HepG2 (cell line): ENCODE measurements around the gene MUL1. TPM values are rescaled to one million over a fixed set of nuclear protein-coding genes. Genes with fewer than 3 reads are reported as not detected.
A peak's percentile ranks its signal among the peaks of the same experiment; 100 is the strongest.

Source experiments
- CREB1 ChIP-seq, 2 experiments: fragments of 450-650 bp in 1 of 2; IDR thresholded peaks; 2 replicates each; pipeline ENCODE4 v1.6.1; 2016 to 2017; ENCODE audit warnings: control low read depth in 1 of 2, mild to moderate bottlenecking in 1 of 2, missing compliant biosample characterization in 1 of 2, missing genetic modification characterization in 1 of 2
- GATAD1 ChIP-seq: IDR thresholded peaks from 2 replicates; pipeline ENCODE4 v1.6.1; 2016; ENCODE audit warnings: missing genetic modification reagents, missing compliant biosample characterization
- HOXD1 ChIP-seq: sonication (generic); formaldehyde crosslinking; IDR thresholded peaks from 2 replicates; pipeline ENCODE4 v1.5.0; 2020; ENCODE audit warnings: missing genetic modification reagents
- JUNB ChIP-seq: sonication (generic); formaldehyde crosslinking; IDR thresholded peaks from 2 replicates; pipeline ENCODE4 v1.8.0; 2022; ENCODE audit warnings: missing genetic modification reagents, mild to moderate bottlenecking, borderline replicate concordance
- MAZ ChIP-seq, 2 experiments: sonication (generic) in 1 of 2; formaldehyde crosslinking in 1 of 2; IDR thresholded peaks; 2 replicates each; pipeline versions ENCODE4 v1.5.0 to v1.6.1; 2012 to 2020; ENCODE audit warnings: low read depth in 2 of 2, mild to moderate bottlenecking in 2 of 2, borderline replicate concordance in 1 of 2, improper control_type of control experiment in 1 of 2, low read length in 1 of 2, missing genetic modification reagents in 1 of 2, moderate library complexity in 1 of 2
- ZNF24 ChIP-seq: fragments of 450-650 bp; IDR thresholded peaks from 2 replicates; pipeline ENCODE4 v1.6.1; 2017; ENCODE audit warnings: antibody characterized with exemption, mild to moderate bottlenecking
- ZNF337 ChIP-seq: sonication (generic); formaldehyde crosslinking; IDR thresholded peaks from 2 replicates; pipeline ENCODE4 v1.5.1; 2020; ENCODE audit warnings: missing genetic modification reagents, low read depth, mild to moderate bottlenecking, borderline replicate concordance
- ZNF530 ChIP-seq: sonication (generic); formaldehyde crosslinking; IDR thresholded peaks from 2 replicates; pipeline ENCODE4 v1.5.0; 2020; ENCODE audit warnings: low read depth, mild to moderate bottlenecking, missing genetic modification reagents
- ZNF552 ChIP-seq: sonication (generic); formaldehyde crosslinking; IDR thresholded peaks from 2 replicates; pipeline ENCODE4 v1.9.0; 2022; ENCODE audit warnings: missing genetic modification reagents, mild to moderate bottlenecking, borderline replicate concordance
- ZNF558 ChIP-seq: sonication (generic); formaldehyde crosslinking; IDR thresholded peaks from 2 replicates; pipeline ENCODE4 v1.9.0; 2022; ENCODE audit warnings: mild to moderate bottlenecking, missing genetic modification reagents, borderline replicate concordance
- ZNF749 ChIP-seq: sonication (generic); formaldehyde crosslinking; IDR thresholded peaks from 2 replicates; pipeline ENCODE4 v1.8.0; 2022; ENCODE audit warnings: mild to moderate bottlenecking, missing genetic modification reagents, moderate library complexity, borderline replicate concordance
- polyA plus RNA-seq, 8 experiments: library from polyadenylated mRNA; depleted of rRNA in 3 of 8; stranded (reverse) in 7 of 8; unstranded in 1 of 8; fragments of >200 nt; fragmentation: Illumina TruSeq in 4 of 8; extraction: Trizol in 4 of 8; gene quantifications; 2 replicates each; pipeline versions ENCODE4 v1.2.1 to v1.2.3, GENCODE V29; 2011 to 2016; ENCODE audit warnings: low read depth in 4 of 8, missing spikeins in 1 of 8, mixed read lengths in 1 of 8; ENCODE audit not compliant: insufficient read depth in 1 of 8
- total RNA-seq, 5 experiments: library from RNA; depleted of rRNA; stranded (reverse); fragments of >200 nt; fragmentation: Illumina TruSeq; extraction: Trizol; gene quantifications; 2 replicates each; pipeline ENCODE4 v1.2.3, GENCODE V29; 2016; ENCODE audit warnings: low read depth in 1 of 5
- TF ChIP-seq, protein P1 (sequence below): sonication (generic); formaldehyde crosslinking; IDR thresholded peaks from 2 replicates; pipeline ENCODE4 v1.4.0; 2020; ENCODE audit warnings: missing genetic modification reagents
- TF ChIP-seq, protein P2 (sequence below): sonication (generic); formaldehyde crosslinking; IDR thresholded peaks from 2 replicates; pipeline ENCODE4 v1.5.1; 2020; ENCODE audit warnings: missing genetic modification reagents, mild to moderate bottlenecking, borderline replicate concordance
- TF ChIP-seq, protein P3 (sequence below): sonication (generic); formaldehyde crosslinking; IDR thresholded peaks from 2 replicates; pipeline ENCODE4 v1.8.0; 2022; ENCODE audit warnings: missing genetic modification reagents, mild to moderate bottlenecking, borderline replicate concordance
- TF ChIP-seq, protein P4 (sequence below): sonication (generic); formaldehyde crosslinking; IDR thresholded peaks from 2 replicates; pipeline ENCODE4 v1.5.0; 2020; ENCODE audit warnings: mild to moderate bottlenecking, missing genetic modification reagents

MUL1 gene
- total and polyA plus RNA-seq, 2 of the 13 experiments (the other 11 are each of a cell fraction or from before 2014, with no cell fraction given) = 21.5 to 26.5 TPM

DNA sequence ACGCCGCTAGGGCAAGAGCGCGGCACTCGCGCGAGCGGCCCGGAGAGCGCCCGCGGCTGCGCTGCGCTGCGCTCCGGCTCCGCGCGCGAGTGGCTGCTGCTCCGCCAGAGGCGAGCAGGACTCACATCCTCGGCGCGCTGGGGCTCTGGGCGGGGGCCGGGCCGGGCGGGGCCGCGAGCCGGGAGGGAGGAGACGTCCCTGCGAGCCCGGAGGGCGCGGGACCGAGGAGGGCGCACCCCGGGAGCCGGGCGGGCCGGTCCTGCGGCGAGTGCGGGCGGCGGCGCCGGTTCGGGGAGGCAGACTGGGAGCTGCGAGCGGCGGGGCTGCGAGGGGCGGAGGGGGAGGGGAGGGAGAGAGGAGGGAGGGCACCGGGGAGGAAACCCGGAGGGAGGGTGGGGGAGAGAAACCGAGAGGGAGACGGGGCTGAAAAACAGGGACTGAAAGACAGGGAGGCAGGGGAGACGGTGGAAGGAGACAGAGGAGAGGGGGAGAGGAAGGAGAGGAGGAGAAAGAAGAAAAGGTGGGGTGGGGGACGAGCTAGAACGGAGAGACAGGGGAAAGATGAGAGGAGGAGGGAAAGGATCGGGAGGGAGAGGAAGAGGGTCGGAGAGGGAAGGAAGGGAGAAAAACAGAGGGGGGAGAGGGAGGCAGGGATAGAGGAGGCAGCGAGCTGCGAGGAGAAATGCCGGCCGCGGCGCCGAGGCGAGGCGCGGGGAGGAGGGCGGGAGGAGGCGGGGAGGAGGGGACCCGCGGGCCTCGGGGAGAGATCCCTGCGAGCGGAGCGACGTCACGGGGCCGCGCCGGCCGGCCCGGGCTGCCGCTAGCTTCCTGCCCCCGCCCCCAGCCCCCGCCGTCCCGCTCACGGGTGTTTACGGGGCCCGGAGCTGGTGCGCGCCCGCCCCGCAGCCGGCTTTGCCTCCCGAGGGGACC lies 22.2 kb downstream of the MUL1 start, which contains the start of gene CAMK2N1 (continued):
- TF ChIP-seq, protein P1, sequence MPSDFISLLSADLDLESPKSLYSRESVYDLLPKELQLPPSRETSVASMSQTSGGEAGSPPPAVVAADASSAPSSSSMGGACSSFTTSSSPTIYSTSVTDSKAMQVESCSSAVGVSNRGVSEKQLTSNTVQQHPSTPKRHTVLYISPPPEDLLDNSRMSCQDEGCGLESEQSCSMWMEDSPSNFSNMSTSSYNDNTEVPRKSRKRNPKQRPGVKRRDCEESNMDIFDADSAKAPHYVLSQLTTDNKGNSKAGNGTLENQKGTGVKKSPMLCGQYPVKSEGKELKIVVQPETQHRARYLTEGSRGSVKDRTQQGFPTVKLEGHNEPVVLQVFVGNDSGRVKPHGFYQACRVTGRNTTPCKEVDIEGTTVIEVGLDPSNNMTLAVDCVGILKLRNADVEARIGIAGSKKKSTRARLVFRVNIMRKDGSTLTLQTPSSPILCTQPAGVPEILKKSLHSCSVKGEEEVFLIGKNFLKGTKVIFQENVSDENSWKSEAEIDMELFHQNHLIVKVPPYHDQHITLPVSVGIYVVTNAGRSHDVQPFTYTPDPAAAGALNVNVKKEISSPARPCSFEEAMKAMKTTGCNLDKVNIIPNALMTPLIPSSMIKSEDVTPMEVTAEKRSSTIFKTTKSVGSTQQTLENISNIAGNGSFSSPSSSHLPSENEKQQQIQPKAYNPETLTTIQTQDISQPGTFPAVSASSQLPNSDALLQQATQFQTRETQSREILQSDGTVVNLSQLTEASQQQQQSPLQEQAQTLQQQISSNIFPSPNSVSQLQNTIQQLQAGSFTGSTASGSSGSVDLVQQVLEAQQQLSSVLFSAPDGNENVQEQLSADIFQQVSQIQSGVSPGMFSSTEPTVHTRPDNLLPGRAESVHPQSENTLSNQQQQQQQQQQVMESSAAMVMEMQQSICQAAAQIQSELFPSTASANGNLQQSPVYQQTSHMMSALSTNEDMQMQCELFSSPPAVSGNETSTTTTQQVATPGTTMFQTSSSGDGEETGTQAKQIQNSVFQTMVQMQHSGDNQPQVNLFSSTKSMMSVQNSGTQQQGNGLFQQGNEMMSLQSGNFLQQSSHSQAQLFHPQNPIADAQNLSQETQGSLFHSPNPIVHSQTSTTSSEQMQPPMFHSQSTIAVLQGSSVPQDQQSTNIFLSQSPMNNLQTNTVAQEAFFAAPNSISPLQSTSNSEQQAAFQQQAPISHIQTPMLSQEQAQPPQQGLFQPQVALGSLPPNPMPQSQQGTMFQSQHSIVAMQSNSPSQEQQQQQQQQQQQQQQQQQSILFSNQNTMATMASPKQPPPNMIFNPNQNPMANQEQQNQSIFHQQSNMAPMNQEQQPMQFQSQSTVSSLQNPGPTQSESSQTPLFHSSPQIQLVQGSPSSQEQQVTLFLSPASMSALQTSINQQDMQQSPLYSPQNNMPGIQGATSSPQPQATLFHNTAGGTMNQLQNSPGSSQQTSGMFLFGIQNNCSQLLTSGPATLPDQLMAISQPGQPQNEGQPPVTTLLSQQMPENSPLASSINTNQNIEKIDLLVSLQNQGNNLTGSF = no peak
- no peak for TF ChIP-seq ZNF552
- TF ChIP-seq ZNF749 = no peak
- TF ChIP-seq, protein P2, sequence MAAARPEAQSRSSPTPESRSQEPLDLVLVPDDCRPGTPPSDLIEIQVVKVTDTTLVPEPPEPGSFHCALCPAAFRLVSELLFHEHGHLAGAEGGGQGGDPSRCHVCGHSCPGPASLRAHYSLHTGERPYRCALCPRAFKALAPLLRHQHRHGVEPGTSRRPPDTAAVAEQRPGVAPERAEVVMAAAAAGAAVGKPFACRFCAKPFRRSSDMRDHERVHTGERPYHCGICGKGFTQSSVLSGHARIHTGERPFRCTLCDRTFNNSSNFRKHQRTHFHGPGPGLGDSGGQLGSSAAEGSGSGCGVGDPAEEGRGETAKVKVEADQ (CRISPR knock-in tag) = no peak; the same call in 1 of the 2 replicates
- TF ChIP-seq ZNF337 = no peak
- TF ChIP-seq, protein P3, sequence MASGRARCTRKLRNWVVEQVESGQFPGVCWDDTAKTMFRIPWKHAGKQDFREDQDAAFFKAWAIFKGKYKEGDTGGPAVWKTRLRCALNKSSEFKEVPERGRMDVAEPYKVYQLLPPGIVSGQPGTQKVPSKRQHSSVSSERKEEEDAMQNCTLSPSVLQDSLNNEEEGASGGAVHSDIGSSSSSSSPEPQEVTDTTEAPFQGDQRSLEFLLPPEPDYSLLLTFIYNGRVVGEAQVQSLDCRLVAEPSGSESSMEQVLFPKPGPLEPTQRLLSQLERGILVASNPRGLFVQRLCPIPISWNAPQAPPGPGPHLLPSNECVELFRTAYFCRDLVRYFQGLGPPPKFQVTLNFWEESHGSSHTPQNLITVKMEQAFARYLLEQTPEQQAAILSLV (CRISPR knock-in tag) = no peak
- 0 out of 2 replicates have a peak, but pooled peaks have one; percentile 1 for TF ChIP-seq CREB1 (IDR thresholded peaks at IDR 0.05)
- TF ChIP-seq CREB1 (CRISPR knock-in tag; IDR thresholded peaks at IDR 0.05) = no peak
- TF ChIP-seq HOXD1 (CRISPR knock-in tag) = no peak
- TF ChIP-seq, protein P4, sequence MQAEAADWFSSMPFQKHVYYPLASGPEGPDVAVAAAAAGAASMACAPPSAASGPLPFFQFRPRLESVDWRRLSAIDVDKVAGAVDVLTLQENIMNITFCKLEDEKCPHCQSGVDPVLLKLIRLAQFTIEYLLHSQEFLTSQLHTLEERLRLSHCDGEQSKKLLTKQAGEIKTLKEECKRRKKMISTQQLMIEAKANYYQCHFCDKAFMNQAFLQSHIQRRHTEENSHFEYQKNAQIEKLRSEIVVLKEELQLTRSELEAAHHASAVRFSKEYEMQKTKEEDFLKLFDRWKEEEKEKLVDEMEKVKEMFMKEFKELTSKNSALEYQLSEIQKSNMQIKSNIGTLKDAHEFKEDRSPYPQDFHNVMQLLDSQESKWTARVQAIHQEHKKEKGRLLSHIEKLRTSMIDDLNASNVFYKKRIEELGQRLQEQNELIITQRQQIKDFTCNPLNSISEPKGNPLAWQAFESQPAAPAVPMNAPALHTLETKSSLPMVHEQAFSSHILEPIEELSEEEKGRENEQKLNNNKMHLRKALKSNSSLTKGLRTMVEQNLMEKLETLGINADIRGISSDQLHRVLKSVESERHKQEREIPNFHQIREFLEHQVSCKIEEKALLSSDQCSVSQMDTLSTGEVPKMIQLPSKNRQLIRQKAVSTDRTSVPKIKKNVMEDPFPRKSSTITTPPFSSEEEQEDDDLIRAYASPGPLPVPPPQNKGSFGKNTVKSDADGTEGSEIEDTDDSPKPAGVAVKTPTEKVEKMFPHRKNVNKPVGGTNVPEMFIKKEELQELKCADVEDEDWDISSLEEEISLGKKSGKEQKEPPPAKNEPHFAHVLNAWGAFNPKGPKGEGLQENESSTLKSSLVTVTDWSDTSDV (CRISPR knock-in tag) = 0 out of 2 replicates have a peak, but pooled peaks have one; percentile 12
- TF ChIP-seq ZNF24 = no peak
- TF ChIP-seq ZNF530 (CRISPR knock-in tag) = no peak
- TF ChIP-seq ZNF558 (CRISPR knock-in tag) = 0 out of 2 replicates have a peak, but pooled peaks have one; percentile 5
- TF ChIP-seq GATAD1 (CRISPR knock-in tag) = 0 out of 2 replicates have a peak, but pooled peaks have one; percentile 6
- peak; percentile 53; the same call in 1 of the 2 replicates for TF ChIP-seq JUNB (CRISPR knock-in tag)
- peak; percentile 89 for TF ChIP-seq MAZ (IDR thresholded peaks at IDR 0.05; ENCODE audit: borderline replicate concordance, low read depth, low read length)
- TF ChIP-seq MAZ (CRISPR knock-in tag; IDR thresholded peaks at IDR 0.05; ENCODE audit: low read depth) = no peak; the same call in 1 of the 2 replicates
